IgD-negative memory B cell (primary cell): ENCODE measurements around the gene IL16. TPM values are rescaled to one million over a fixed set of nuclear protein-coding genes. Genes with fewer than 3 reads are reported as not detected.
"Not testable (repeated sequence)": the region's sequence is repeated elsewhere in the genome, so short reads cannot be mapped to it uniquely, and the experiment has no call there.

Source experiments
- H3K27ac Mint-ChIP-seq, 3 donors: one replicate each; pipeline ENCODE4 v1.8.0; 2020 to 2022; ENCODE audit warnings: mild to moderate bottlenecking in 3 of 3, mixed read lengths in 3 of 3, moderate library complexity in 1 of 3
- H3K27me3 Mint-ChIP-seq: one replicate; pipeline ENCODE4 v1.8.0; 2021; ENCODE audit warnings: mixed read lengths
- H3K36me3 Mint-ChIP-seq: one replicate; pipeline ENCODE4 v1.8.0; 2020; ENCODE audit warnings: mild to moderate bottlenecking, mixed read lengths
- H3K4me1 Mint-ChIP-seq, 3 donors: one replicate each; pipeline ENCODE4 v1.8.0; 2020 to 2022; ENCODE audit warnings: mixed read lengths in 3 of 3, mild to moderate bottlenecking in 1 of 3
- H3K4me3 Mint-ChIP-seq, 4 donors: one replicate each; pipeline ENCODE4 v1.8.0; 2020 to 2022; ENCODE audit warnings: mild to moderate bottlenecking in 4 of 4, mixed read lengths in 4 of 4, moderate library complexity in 3 of 4
- H3K9me3 Mint-ChIP-seq, 3 donors: one replicate each; pipeline ENCODE4 v1.8.0; 2020 to 2021; ENCODE audit warnings: mixed read lengths in 3 of 3, mild to moderate bottlenecking in 1 of 3
- polyA plus RNA-seq: library from polyadenylated mRNA; unstranded; fragments of 300-500 nt; fragmentation: Illumina TruSeq; gene quantifications from one replicate; pipeline ENCODE4 v1.2.3, GENCODE V29; 2021

Gene IL16
- polyA plus RNA-seq, 1 donor from 2014 or later: 301 TPM

- Mint-ChIP-seq H3K27ac (peak overlapping the region in 1 of 3 donors; percentile 73), H3K9me3 (no peaks in the 10 kb centered on the region), H3K4me1 (peaks cover 6 to 9% (median 8%) of the 10 kb centered on the region in 3 donors), H3K27me3 (peaks cover 2% of the 10 kb centered on the region), H3K36me3 (no peaks in the 10 kb centered on the region), H3K4me3 (no peak overlapping the region)
Observed at GRCh38 chr15:81334768-81335435, 138.2 kb downstream of the IL16 start.

- no peak overlapping the region for H3K27ac Mint-ChIP-seq
- H3K27me3 Mint-ChIP-seq: peaks cover 2% of the 10 kb centered on the region
- H3K4me3 Mint-ChIP-seq: no peak overlapping the region
- peaks cover 6 to 7% (median 7%) of the 10 kb centered on the region in 3 donors for H3K4me1 Mint-ChIP-seq
- H3K9me3 Mint-ChIP-seq: no peaks in the 10 kb centered on the region
- no peaks in the 10 kb centered on the region for H3K36me3 Mint-ChIP-seq
Observed at GRCh38 chr15:81335631-81336030, 139.0 kb downstream of the IL16 start.

DNA sequence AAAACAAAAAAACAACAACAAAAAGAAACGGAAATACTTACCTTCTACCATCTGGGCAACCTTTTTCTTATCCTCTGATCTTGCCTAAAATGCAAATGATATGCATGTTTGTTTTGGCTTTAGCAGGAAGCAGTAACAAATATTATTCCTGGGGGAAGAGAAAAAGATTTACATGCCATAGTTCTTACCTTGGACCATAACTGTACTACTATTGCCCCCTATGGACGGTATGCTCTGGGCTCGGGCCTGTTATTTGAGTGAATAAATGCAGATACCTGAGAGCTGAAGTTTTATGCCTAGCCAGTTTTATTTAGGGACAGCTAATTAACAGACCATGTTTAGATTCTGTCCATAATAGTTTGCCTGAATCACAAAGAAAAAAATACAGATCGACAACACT, 139.9 kb downstream of the IL16 start:
- Mint-ChIP-seq H3K4me3 (no peak overlapping the region), H3K4me1 (peaks cover 4 to 7% (median 6%) of the 10 kb centered on the region in 3 donors), H3K27ac (no peak overlapping the region), H3K9me3 (no peaks in the 10 kb centered on the region), H3K27me3 (peaks cover 2% of the 10 kb centered on the region), H3K36me3 (no peaks in the 10 kb centered on the region)

GRCh38 chr15:81337241-81337640, 140.6 kb downstream of the IL16 start:
- Mint-ChIP-seq H3K9me3 (no peaks in the 10 kb centered on the region), H3K4me1 (peaks cover 4 to 7% (median 6%) of the 10 kb centered on the region in 3 donors), H3K36me3 (no peaks in the 10 kb centered on the region), H3K4me3 (no peak overlapping the region), H3K27ac (no peak overlapping the region), H3K27me3 (peaks cover 2% of the 10 kb centered on the region)

DNA sequence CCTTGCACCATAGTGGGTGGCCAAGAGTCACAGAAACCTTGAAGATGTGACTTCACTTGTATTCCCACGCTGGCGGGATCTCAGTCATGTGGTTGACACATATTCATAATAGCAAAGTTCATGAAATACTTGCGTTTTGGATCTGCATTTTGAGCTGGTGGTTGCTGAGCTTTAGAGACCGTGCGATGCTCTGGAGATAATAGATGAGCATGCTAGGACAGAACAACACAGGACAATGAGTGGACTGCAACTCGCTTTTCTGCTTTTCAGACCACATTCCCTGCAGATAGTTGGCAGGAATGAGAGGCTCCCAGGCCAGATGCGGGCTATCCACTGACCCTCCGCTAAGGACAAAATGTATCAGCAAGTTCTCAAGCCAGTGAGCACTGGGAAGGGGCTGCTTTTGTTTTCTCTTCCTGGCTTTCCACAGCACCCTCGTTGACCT, 141.1 kb downstream of the IL16 start:
- H3K36me3 Mint-ChIP-seq: no peaks in the 10 kb centered on the region
- H3K9me3 Mint-ChIP-seq: no peaks in the 10 kb centered on the region
- H3K4me3 Mint-ChIP-seq: no peak overlapping the region
- peaks cover 2% of the 10 kb centered on the region for H3K27me3 Mint-ChIP-seq
- peaks cover 4 to 7% (median 6%) of the 10 kb centered on the region in 3 donors for H3K4me1 Mint-ChIP-seq
- no peak overlapping the region for H3K27ac Mint-ChIP-seq

- Mint-ChIP-seq H3K9me3 (no peaks in the 10 kb centered on the region), H3K27me3 (peaks cover 2% of the 10 kb centered on the region), H3K36me3 (no peaks in the 10 kb centered on the region), H3K4me3 (no peak overlapping the region), H3K4me1 (peaks cover 4 to 7% (median 6%) of the 10 kb centered on the region in 3 donors), H3K27ac (no peak overlapping the region)
Observed at GRCh38 chr15:81338170-81339007, 141.7 kb downstream of the IL16 start.

DNA sequence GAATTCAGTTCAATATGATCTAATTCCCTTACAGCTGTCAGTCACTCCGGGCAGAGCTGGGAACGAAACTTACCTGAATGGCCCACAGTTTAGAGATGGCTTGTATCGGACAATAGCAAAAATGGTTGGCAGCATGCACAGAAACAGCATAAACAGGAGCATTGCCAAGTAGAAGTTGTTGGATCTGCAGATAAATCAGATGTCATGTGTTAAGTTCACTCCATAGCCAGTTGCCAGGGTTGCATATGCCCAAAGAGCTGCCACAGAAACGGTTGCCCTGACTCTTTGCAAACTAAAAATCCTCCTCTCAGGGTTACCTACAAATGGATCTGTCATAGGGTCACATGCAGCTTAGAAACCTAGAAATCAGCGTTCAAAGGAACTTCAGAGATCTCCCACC, 142.6 kb downstream of the IL16 start:
- peaks cover 2% of the 10 kb centered on the region for H3K27me3 Mint-ChIP-seq
- no peak overlapping the region for H3K4me3 Mint-ChIP-seq
- peaks cover 2 to 7% (median 6%) of the 10 kb centered on the region in 3 donors for H3K4me1 Mint-ChIP-seq
- no peaks in the 10 kb centered on the region for H3K36me3 Mint-ChIP-seq
- H3K27ac Mint-ChIP-seq: no peak overlapping the region
- H3K9me3 Mint-ChIP-seq: no peaks in the 10 kb centered on the region

DNA sequence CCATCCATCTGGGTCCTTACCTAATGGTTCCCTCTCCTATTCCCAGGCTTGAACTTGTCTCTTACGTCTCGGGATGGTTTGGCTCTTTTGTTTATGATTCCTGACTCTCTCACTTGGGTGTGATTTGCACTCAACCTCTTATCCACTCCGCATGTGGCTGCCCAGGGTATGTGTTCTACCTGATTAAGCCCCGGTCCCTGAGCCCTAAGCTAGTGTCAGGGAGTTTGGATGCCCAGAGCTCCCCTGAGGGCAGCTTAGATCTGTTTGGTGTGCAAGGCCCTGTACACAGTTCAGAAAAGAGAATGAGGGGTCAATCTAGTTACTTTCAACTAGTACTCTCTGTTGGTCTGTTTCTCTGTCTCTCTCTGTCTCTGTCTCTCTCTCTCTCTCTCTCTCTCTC, 143.2 kb downstream of the IL16 start:
- Mint-ChIP-seq H3K27me3 (no peaks in the 10 kb centered on the region), H3K9me3 (no peaks in the 10 kb centered on the region), H3K4me3 (no peak overlapping the region), H3K4me1 (peaks cover 2 to 7% (median 6%) of the 10 kb centered on the region in 3 donors), H3K36me3 (no peaks in the 10 kb centered on the region), H3K27ac (no peak overlapping the region)

DNA sequence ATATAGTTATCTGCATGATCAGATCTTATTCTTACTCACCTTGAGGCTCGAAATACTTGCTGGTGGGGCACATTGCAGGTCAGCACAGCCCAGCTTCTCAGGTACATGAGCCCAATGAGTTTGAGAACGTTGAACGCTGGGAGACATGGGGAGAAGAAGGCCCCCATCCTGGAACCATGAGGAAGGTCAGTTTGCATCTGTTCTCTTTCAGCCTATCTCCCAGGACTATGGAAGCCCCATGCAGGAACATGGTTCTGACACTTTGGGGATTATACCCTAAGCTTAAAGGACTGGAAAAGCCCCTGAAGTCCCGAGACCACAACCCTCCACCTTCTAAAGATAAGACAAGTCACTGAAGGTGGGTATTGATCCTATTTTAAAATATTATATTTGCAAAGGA, 144.7 kb downstream of the IL16 start:
- no peaks in the 10 kb centered on the region for H3K9me3 Mint-ChIP-seq
- peaks cover 5 to 6% (median 5%) of the 10 kb centered on the region in 3 donors for H3K4me1 Mint-ChIP-seq
- no peak overlapping the region for H3K4me3 Mint-ChIP-seq
- no peaks in the 10 kb centered on the region for H3K27me3 Mint-ChIP-seq
- H3K27ac Mint-ChIP-seq: no peak overlapping the region
- H3K36me3 Mint-ChIP-seq: peaks cover 5% of the 10 kb centered on the region

- Mint-ChIP-seq H3K4me3 (no peak overlapping the region), H3K9me3 (no peaks in the 10 kb centered on the region), H3K36me3 (peaks cover 5% of the 10 kb centered on the region), H3K27me3 (no peaks in the 10 kb centered on the region), H3K4me1 (peaks cover 0 to 3% (median under 1%) of the 10 kb centered on the region in 3 donors), H3K27ac (no peak overlapping the region)
Observed at GRCh38 chr15:81343371-81343770, 146.7 kb downstream of the IL16 start.

DNA sequence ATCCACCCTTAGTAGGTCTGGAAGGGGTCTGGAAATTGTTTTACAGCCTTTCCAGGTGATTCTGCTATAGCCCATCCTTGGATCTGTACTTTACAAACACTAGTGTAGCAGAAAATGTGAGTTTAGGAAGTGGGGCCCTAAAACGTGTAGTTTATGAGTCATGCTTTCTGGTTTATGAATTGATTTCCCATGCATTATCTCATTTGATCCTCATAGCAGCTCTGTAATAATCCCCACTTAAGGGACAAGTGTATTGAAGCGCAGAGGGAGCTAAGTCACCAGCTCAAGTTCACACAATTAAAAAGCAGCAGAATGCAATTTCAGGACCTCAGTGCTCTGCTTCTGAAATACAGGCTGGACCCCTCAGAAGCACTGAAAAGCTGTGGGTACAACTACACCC, 149.9 kb downstream of the IL16 start:
- no peak overlapping the region for H3K27ac Mint-ChIP-seq

DNA sequence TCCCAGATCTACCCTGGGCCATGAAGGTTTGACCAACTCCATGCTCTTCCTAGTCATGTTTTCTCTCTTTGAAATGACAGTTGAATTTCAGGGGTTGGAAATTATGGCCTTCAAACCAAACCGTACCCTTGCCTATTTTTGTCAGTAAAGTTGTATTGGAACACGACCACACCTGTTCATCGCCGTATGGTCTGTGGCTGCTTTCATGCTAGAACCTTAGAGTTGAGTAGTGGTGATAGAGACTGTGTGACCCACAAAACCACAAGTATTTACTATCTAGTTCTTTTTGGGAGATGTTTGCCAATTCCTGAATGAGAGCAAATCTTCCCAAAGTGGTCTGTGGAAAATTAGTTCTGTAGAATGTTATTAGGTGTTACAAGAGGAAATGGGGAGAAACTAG, 151.2 kb downstream of the IL16 start:
- Mint-ChIP-seq H3K9me3 (no peaks in the 10 kb centered on the region), H3K27ac (no peak overlapping the region), H3K36me3 (peaks cover 6% of the 10 kb centered on the region)

More for the DNA sequence above, 149.9 kb downstream of the IL16 start:
- H3K36me3 Mint-ChIP-seq: peaks cover 6% of the 10 kb centered on the region
- H3K27me3 Mint-ChIP-seq: peaks cover 4% of the 10 kb centered on the region
- H3K9me3 Mint-ChIP-seq: no peaks in the 10 kb centered on the region
- no peak overlapping the region for H3K4me3 Mint-ChIP-seq
- H3K4me1 Mint-ChIP-seq: peaks cover 0 to 3% (median 2%) of the 10 kb centered on the region in 3 donors

GRCh38 chr15:81348691-81349090, 152.0 kb downstream of the IL16 start:
- H3K36me3 Mint-ChIP-seq, H3K27me3 Mint-ChIP-seq, H3K4me1 Mint-ChIP-seq, H3K27ac Mint-ChIP-seq, H3K9me3 Mint-ChIP-seq, H3K4me3 Mint-ChIP-seq: not testable (repeated sequence)

More for the DNA sequence above, 151.2 kb downstream of the IL16 start:
- Mint-ChIP-seq H3K27me3 (peaks cover 4% of the 10 kb centered on the region), H3K4me3 (no peak overlapping the region), H3K4me1 (peaks cover 0 to 3% (median 2%) of the 10 kb centered on the region in 3 donors)

- Mint-ChIP-seq H3K36me3 (peaks cover 6% of the 10 kb centered on the region), H3K27ac (peak overlapping the region in 1 of 3 donors; percentile 12), H3K9me3 (no peaks in the 10 kb centered on the region), H3K27me3 (peaks cover 4% of the 10 kb centered on the region), H3K4me1 (peaks cover 0 to 3% (median 2%) of the 10 kb centered on the region in 3 donors), H3K4me3 (no peak overlapping the region)
Observed at GRCh38 chr15:81349271-81349670, 152.6 kb downstream of the IL16 start.

- H3K36me3 Mint-ChIP-seq: peaks cover 2% of the 10 kb centered on the region
- no peaks in the 10 kb centered on the region for H3K9me3 Mint-ChIP-seq
- H3K4me3 Mint-ChIP-seq: no peak overlapping the region
- peaks cover 4% of the 10 kb centered on the region for H3K27me3 Mint-ChIP-seq
- H3K27ac Mint-ChIP-seq: no peak overlapping the region
- peaks cover 0 to 2% (median 0%) of the 10 kb centered on the region in 3 donors for H3K4me1 Mint-ChIP-seq
Observed at GRCh38 chr15:81351651-81352050, 155.0 kb downstream of the IL16 start.
